Astrocyte (in vitro differentiated cells and primary cell): Measurements from ENCODE around the gene MMP23B. TPM values are rescaled to one million over a fixed set of nuclear protein-coding genes. Genes with fewer than 3 reads are reported as not detected.
A peak's percentile ranks its signal among the peaks of the same experiment; 100 is the strongest.

Source experiments
- DNase-seq: peaks from one replicate; pipeline ENCODE4 v3.0.0-alpha.2; 2010; ENCODE audit warnings: low read depth
- FAIRE-seq: peaks from 2 replicates; lab custom pipeline; 2011; peaks lifted over from hg19 to GRCh38; lab: Jason Lieb, UNC
- H2AFZ ChIP-seq: 2 replicates; pipeline ENCODE4 v1.6.0; 2012; ENCODE audit warnings: low read depth, low read length, inconsistent platforms
- H3K27ac ChIP-seq: 2 replicates; pipeline ENCODE4 v1.5.1; 2011; ENCODE audit warnings: low read depth, low read length, inconsistent platforms
- H3K27me3 ChIP-seq: 2 replicates; pipeline ENCODE4 v1.6.0; 2011; ENCODE audit warnings: low read length, inconsistent platforms; ENCODE audit not compliant: insufficient read depth
- H3K36me3 ChIP-seq: 2 replicates; pipeline ENCODE4 v1.5.1; 2011; ENCODE audit warnings: low read length, inconsistent platforms; ENCODE audit not compliant: insufficient read depth
- H3K4me1 ChIP-seq: 2 replicates; pipeline ENCODE4 v1.5.1; 2011; ENCODE audit warnings: low read length, inconsistent platforms; ENCODE audit not compliant: insufficient read depth
- H3K4me2 ChIP-seq: 2 replicates; pipeline ENCODE4 v1.6.0; 2012; ENCODE audit warnings: low read length, inconsistent platforms
- H3K4me3 ChIP-seq: 2 replicates; pipeline ENCODE4 v1.5.1; 2011; ENCODE audit warnings: low read depth, mild to moderate bottlenecking, low read length, inconsistent platforms; ENCODE audit not compliant: insufficient read depth
- H3K79me2 ChIP-seq: 2 replicates; pipeline ENCODE4 v1.6.0; 2012; ENCODE audit warnings: mild to moderate bottlenecking, low read length, inconsistent platforms; ENCODE audit not compliant: insufficient read depth
- H3K9ac ChIP-seq: 2 replicates; pipeline ENCODE4 v1.6.0; 2012; ENCODE audit warnings: mild to moderate bottlenecking, low read length, inconsistent platforms
- H3K9me3 ChIP-seq: 2 replicates; pipeline ENCODE4 v1.5.1; 2012; ENCODE audit warnings: low read depth, mild to moderate bottlenecking, low read length, inconsistent platforms; ENCODE audit not compliant: insufficient read depth
- H4K20me1 ChIP-seq: 2 replicates; pipeline ENCODE4 v1.6.0; 2012; ENCODE audit warnings: low read length, inconsistent platforms; ENCODE audit not compliant: insufficient read depth
- H3K27ac Mint-ChIP-seq: one replicate; pipeline ENCODE4 v1.8.0; 2021; ENCODE audit warnings: mild to moderate bottlenecking, mixed read lengths; ENCODE audit not compliant: unreplicated experiment
- H3K27me3 Mint-ChIP-seq: one replicate; pipeline ENCODE4 v1.8.0; 2021; ENCODE audit warnings: low read depth, mixed read lengths; ENCODE audit not compliant: unreplicated experiment
- H3K36me3 Mint-ChIP-seq: one replicate; pipeline ENCODE4 v1.8.0; 2021; ENCODE audit warnings: low read depth, mixed read lengths; ENCODE audit not compliant: unreplicated experiment
- H3K4me1 Mint-ChIP-seq: one replicate; pipeline ENCODE4 v1.8.0; 2021; ENCODE audit warnings: low read depth, mixed read lengths; ENCODE audit not compliant: unreplicated experiment
- H3K4me3 Mint-ChIP-seq: one replicate; pipeline ENCODE4 v1.8.0; 2021; ENCODE audit warnings: mild to moderate bottlenecking, moderate library complexity, mixed read lengths; ENCODE audit not compliant: unreplicated experiment
- H3K9me3 Mint-ChIP-seq: one replicate; pipeline ENCODE4 v1.8.0; 2021; ENCODE audit warnings: mild to moderate bottlenecking, mixed read lengths; ENCODE audit not compliant: unreplicated experiment
- CTCF ChIP-seq: IDR thresholded peaks from 2 replicates; pipeline ENCODE4 v1.5.1; 2011; ENCODE audit warnings: low read depth, mild to moderate bottlenecking, inconsistent platforms, low read length, moderate library complexity; ENCODE audit not compliant: insufficient read depth
- EZH2 ChIP-seq: IDR thresholded peaks from 2 replicates; pipeline ENCODE4 v1.6.1; 2012; ENCODE audit warnings: mild to moderate bottlenecking, low read length, inconsistent platforms; ENCODE audit not compliant: insufficient read depth
- total RNA-seq: library from RNA; stranded (reverse); gene quantifications from 2 replicates; pipeline ENCODE4 v1.2.1, GENCODE V29; 2021

MMP23B gene
- total RNA-seq, 1 donor from 2014 or later = 40.7 TPM

GRCh38 chr1:1678581-1679380 is 46.8 kb downstream of the MMP23B start:
- Histone ChIP-seq H3K79me2 (peaks cover 58% of the 10 kb centered on the region), H3K4me2 (no peak overlapping the region), H3K9me3 (no peaks in the 10 kb centered on the region), H3K27me3 (no peaks in the 10 kb centered on the region), H3K9ac (no peak overlapping the region), H4K20me1 (peaks cover 48% of the 10 kb centered on the region), H3K4me3 (no peak overlapping the region), H3K27ac (no peak overlapping the region), H2AFZ (no peak overlapping the region), H3K36me3 (no peaks in the 10 kb centered on the region), H3K4me1 (peaks cover 3% of the 10 kb centered on the region)
- H3K27ac Mint-ChIP-seq = peak overlapping the region; percentile 30
- DNase-seq (no peak), FAIRE-seq (no peak)
- H3K4me1 Mint-ChIP-seq = peaks cover 12% of the 10 kb centered on the region
- H3K9me3 Mint-ChIP-seq = no peaks in the 10 kb centered on the region
- H3K27me3 Mint-ChIP-seq = no peaks in the 10 kb centered on the region
- TF ChIP-seq CTCF = peak; percentile 19
- no peak for TF ChIP-seq EZH2
- peaks cover 2% of the 10 kb centered on the region for H3K36me3 Mint-ChIP-seq
- no peak overlapping the region for H3K4me3 Mint-ChIP-seq

- no peak for DNase-seq
- Histone ChIP-seq H2AFZ (no peak overlapping the region), H3K27me3 (no peaks in the 10 kb centered on the region), H3K27ac (no peak overlapping the region), H3K4me1 (peaks cover 3% of the 10 kb centered on the region), H4K20me1 (peaks cover 57% of the 10 kb centered on the region), H3K9me3 (no peaks in the 10 kb centered on the region), H3K4me3 (no peak overlapping the region), H3K36me3 (no peaks in the 10 kb centered on the region), H3K79me2 (peaks cover 67% of the 10 kb centered on the region), H3K4me2 (no peak overlapping the region), H3K9ac (no peak overlapping the region)
- Mint-ChIP-seq H3K36me3 (peaks cover 2% of the 10 kb centered on the region), H3K4me3 (no peak overlapping the region), H3K27me3 (no peaks in the 10 kb centered on the region), H3K27ac (no peak overlapping the region), H3K4me1 (peaks cover 12% of the 10 kb centered on the region), H3K9me3 (no peaks in the 10 kb centered on the region)
- no peak for FAIRE-seq
- no peak for TF ChIP-seq EZH2
- TF ChIP-seq CTCF = no peak
Observed at GRCh38 chr1:1680031-1680911, 48.3 kb downstream of the MMP23B start.
